Measurements from ENCODE around the gene BTBD1.

Gene BTBD1

DNA sequence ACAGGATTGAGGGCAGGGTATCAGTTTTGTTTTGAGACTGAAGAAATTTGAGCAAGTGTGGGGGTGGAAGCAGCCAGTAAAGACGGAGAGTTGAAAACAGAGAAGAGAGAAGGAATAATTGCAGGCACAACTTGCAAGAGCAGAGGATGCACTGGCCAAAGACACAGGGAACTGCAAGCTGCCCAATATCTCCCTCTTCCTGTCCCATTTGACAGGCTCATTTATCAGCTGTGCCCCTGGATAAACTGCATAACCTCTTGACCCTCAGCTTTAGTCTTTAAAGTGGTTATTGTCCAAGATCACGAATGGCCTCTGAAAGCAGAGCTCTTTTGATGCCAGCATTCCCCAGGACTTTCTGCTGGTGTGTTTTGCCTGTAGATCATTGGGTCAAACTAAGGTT, 86.1 kb downstream of the BTBD1 start:
- Histone ChIP-seq H3K9me3 (ENCODE audit: control insufficient read depth in 5 of 5, low read length in 5 of 5) (no peaks in the 10 kb centered on the region), H3K36me3 (ENCODE audit: control insufficient read depth in 5 of 5, insufficient read depth in 5 of 5, low read length in 5 of 5) (no peaks in the 10 kb centered on the region), H3K9ac (ENCODE audit: low read length in 5 of 5) (no peak overlapping the region), H3K27me3 (ENCODE audit: control insufficient read depth in 5 of 5, insufficient read depth in 4 of 5, low read length in 5 of 5) (no peaks in the 10 kb centered on the region), H3K27ac (ENCODE audit: low read depth, low read length) (no peak overlapping the region), H3K4me3 (ENCODE audit: low read depth in 1 of 5, low read length in 5 of 5) (no peak overlapping the region), H3K4me1 (ENCODE audit: control insufficient read depth in 5 of 5, insufficient read depth in 5 of 5, low read length in 5 of 5) (peaks cover 6 to 9% (median 9%) of the 10 kb centered on the region in 5 donors)

DNA sequence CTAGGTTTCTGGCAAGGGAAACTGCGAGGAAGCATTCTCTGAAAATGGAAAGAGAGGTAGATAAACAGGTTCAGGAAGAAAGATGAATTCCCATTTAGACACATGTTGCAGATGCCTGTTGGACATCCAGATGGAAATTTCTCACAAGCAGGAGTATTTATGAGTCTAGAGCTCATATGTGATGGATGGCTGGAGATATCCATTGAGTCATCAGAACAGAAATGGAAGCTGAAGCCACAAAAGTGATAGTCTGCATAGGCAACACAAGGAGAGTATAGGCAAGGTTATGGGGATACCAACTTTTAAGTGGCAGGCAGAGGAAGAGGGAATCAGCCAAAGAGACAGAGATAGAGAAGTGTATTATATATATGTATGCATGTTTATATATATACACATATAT, 87.3 kb downstream of the BTBD1 start:
- H3K4me1 ChIP-seq (ENCODE audit: control insufficient read depth in 5 of 5, insufficient read depth in 5 of 5, low read length in 5 of 5), result no peaks in the 10 kb centered on the region
- no peak overlapping the region for H3K27ac ChIP-seq (ENCODE audit: low read depth, low read length)
- no peaks in the 10 kb centered on the region for H3K36me3 ChIP-seq (ENCODE audit: control insufficient read depth in 5 of 5, insufficient read depth in 5 of 5, low read length in 5 of 5)
- no peaks in the 10 kb centered on the region for H3K27me3 ChIP-seq (ENCODE audit: control insufficient read depth in 5 of 5, insufficient read depth in 4 of 5, low read length in 5 of 5)
- no peak overlapping the region for H3K9ac ChIP-seq (ENCODE audit: low read length in 5 of 5)
- no peaks in the 10 kb centered on the region for H3K9me3 ChIP-seq (ENCODE audit: control insufficient read depth in 5 of 5, low read length in 5 of 5)
- H3K4me3 ChIP-seq (ENCODE audit: low read depth in 1 of 5, low read length in 5 of 5), result no peak overlapping the region

DNA sequence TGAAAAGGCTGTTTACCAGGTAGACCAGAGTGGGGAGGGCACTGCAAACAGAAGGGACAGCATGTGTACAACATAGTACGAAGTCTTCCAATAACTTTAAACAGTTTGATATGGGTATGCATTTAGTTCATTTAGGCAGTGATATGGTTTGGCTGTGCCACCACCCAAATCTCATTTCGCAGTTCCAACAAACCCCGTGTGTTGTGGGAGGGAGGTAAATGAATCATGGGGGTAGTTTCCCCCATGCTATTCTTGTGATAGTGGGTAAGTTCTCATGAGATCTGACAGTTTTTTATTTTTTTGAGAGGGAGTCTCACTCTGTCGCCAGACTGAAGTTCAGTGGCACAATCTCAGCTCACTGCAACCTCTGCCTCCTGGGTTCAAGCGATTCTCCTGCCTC, 88.6 kb downstream of the BTBD1 start:
- Histone ChIP-seq H3K27me3 (ENCODE audit: control insufficient read depth in 5 of 5, insufficient read depth in 4 of 5, low read length in 5 of 5) (no peaks in the 10 kb centered on the region), H3K36me3 (ENCODE audit: control insufficient read depth in 5 of 5, insufficient read depth in 5 of 5, low read length in 5 of 5) (no peaks in the 10 kb centered on the region)

DNA sequence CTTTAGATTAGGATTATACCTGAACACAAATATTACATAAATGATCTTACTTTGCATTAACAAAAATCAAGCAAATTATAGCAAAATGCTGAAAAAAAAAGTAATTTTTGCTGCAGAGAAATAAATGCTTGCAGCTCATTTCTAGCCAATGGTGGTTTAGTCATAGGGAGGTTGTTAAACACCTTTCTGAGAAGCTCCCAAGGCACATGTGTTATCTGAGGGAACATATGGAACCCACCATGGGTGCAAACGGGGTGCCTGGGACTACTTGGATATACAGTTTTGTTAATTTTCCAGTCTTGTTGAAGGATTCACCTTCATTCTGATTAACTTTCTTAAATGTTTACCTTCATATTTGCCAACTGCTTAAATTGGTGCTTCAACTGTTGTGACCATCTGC, 90.0 kb downstream of the BTBD1 start:
- H3K27me3 ChIP-seq (ENCODE audit: control insufficient read depth in 5 of 5, insufficient read depth in 4 of 5, low read length in 5 of 5), result no peaks in the 10 kb centered on the region
- no peak overlapping the region for H3K9ac ChIP-seq (ENCODE audit: low read length in 5 of 5)
- H3K4me3 ChIP-seq (ENCODE audit: low read depth in 1 of 5, low read length in 5 of 5), result no peak overlapping the region
- no peak overlapping the region for H3K27ac ChIP-seq (ENCODE audit: low read depth, low read length)
- no peaks in the 10 kb centered on the region for H3K36me3 ChIP-seq (ENCODE audit: control insufficient read depth in 5 of 5, insufficient read depth in 5 of 5, low read length in 5 of 5)
- H3K4me1 ChIP-seq (ENCODE audit: control insufficient read depth in 5 of 5, insufficient read depth in 5 of 5, low read length in 5 of 5), result no peaks in the 10 kb centered on the region
- H3K9me3 ChIP-seq (ENCODE audit: control insufficient read depth in 5 of 5, low read length in 5 of 5), result no peaks in the 10 kb centered on the region

More for the DNA sequence above, 88.6 kb downstream of the BTBD1 start:
- H3K4me1 ChIP-seq (ENCODE audit: control insufficient read depth in 5 of 5, insufficient read depth in 5 of 5, low read length in 5 of 5), result no peaks in the 10 kb centered on the region
- no peak overlapping the region for H3K4me3 ChIP-seq (ENCODE audit: low read depth in 1 of 5, low read length in 5 of 5)
- no peak overlapping the region for H3K27ac ChIP-seq (ENCODE audit: low read depth, low read length)
- H3K9me3 ChIP-seq (ENCODE audit: control insufficient read depth in 5 of 5, low read length in 5 of 5), result no peaks in the 10 kb centered on the region
- H3K9ac ChIP-seq (ENCODE audit: low read length in 5 of 5), result no peak overlapping the region

DNA sequence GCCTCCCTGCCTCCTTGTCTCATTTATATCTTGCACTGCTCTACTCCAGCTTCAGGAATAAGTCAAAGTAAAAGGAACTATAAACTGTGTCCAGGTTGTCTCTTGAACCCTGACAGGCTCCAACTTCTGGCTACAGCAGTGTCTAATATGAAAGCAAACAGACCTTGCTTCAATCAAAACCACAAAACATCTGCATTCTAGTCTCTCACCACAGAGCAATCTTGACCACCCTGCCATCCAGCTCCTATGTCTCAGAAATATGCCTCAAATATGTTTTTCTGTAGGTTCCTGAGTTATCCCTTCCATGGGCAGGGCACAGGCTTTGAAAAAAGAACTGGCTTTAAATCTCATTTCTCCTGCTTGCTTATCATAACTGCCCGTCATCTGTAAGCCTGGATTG, 94.1 kb downstream of the BTBD1 start:
- Histone ChIP-seq H3K9me3 (ENCODE audit: control insufficient read depth in 5 of 5, low read length in 5 of 5) (no peaks in the 10 kb centered on the region), H3K36me3 (ENCODE audit: control insufficient read depth in 5 of 5, insufficient read depth in 5 of 5, low read length in 5 of 5) (no peaks in the 10 kb centered on the region), H3K4me1 (ENCODE audit: control insufficient read depth in 5 of 5, insufficient read depth in 5 of 5, low read length in 5 of 5) (no peaks in the 10 kb centered on the region), H3K9ac (ENCODE audit: low read length in 5 of 5) (no peak overlapping the region), H3K27ac (ENCODE audit: low read depth, low read length) (no peak overlapping the region), H3K27me3 (ENCODE audit: control insufficient read depth in 5 of 5, insufficient read depth in 4 of 5, low read length in 5 of 5) (no peaks in the 10 kb centered on the region), H3K4me3 (ENCODE audit: low read depth in 1 of 5, low read length in 5 of 5) (no peak overlapping the region)

DNA sequence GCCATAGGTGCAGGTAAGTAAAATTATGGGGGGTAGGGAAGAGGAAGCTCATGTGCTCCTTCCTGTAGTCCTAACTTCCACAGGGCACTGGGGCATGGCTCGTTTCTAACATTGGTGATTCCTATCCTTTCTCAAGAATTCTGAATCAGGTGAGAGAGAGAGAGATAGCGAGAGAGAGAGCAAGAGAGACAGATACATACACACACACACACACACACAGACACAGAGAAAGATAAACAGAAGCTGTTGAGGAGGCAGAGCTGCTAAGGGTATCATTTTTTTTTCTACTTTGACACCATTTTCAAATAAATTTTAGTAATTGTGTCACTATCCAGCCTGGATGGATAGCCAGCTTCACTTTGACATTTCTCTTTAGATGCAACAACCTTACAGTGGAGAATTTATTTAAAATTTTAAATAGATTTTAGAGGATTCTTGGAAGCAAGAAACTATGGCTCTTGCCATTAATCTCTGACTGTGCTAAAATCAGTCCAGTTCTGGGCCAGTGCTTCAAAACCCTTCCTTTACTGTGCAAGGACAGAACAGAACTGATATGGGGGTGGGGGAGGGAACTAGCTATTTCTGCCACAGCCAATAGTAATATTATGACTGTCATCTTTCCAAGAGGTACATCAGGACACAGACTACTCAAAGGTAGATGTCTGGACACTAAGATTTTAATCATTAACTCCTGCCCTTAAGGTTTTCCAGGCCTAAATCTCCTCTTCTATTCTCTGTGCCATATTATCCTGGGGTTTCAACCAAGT, 95.7 kb downstream of the BTBD1 start:
- Histone ChIP-seq H3K9ac (ENCODE audit: low read length in 5 of 5) (no peak overlapping the region), H3K4me3 (ENCODE audit: low read depth in 1 of 5, low read length in 5 of 5) (no peak overlapping the region), H3K27me3 (ENCODE audit: control insufficient read depth in 5 of 5, insufficient read depth in 4 of 5, low read length in 5 of 5) (no peaks in the 10 kb centered on the region), H3K36me3 (ENCODE audit: control insufficient read depth in 5 of 5, insufficient read depth in 5 of 5, low read length in 5 of 5) (no peaks in the 10 kb centered on the region), H3K4me1 (ENCODE audit: control insufficient read depth in 5 of 5, insufficient read depth in 5 of 5, low read length in 5 of 5) (no peaks in the 10 kb centered on the region), H3K27ac (ENCODE audit: low read depth, low read length) (no peak overlapping the region), H3K9me3 (ENCODE audit: control insufficient read depth in 5 of 5, low read length in 5 of 5) (no peaks in the 10 kb centered on the region)

DNA sequence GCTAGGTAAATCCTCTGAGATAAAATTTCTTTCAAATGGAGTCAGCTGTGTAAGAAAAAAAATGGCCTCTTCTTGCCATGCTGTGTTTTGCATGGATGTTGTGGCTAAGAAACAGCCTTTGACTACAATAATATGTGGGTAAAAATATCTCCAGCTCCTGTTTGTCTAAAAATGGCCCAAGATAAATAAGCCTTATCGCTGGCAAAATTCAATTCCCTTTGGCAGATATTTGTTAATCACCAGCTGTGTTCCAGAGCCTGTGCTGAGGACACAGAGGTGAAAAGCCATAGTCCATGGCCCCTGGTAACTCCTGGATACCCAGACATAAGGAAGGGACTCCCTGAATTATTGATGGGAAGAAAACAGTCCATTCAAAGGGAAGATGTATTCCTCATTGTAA, 96.4 kb downstream of the BTBD1 start:
- H3K27ac ChIP-seq (ENCODE audit: low read depth, low read length), result no peak overlapping the region
- no peak overlapping the region for H3K9ac ChIP-seq (ENCODE audit: low read length in 5 of 5)
- H3K36me3 ChIP-seq (ENCODE audit: control insufficient read depth in 5 of 5, insufficient read depth in 5 of 5, low read length in 5 of 5), result no peaks in the 10 kb centered on the region
- H3K4me3 ChIP-seq (ENCODE audit: low read depth in 1 of 5, low read length in 5 of 5), result no peak overlapping the region
- H3K27me3 ChIP-seq (ENCODE audit: control insufficient read depth in 5 of 5, insufficient read depth in 4 of 5, low read length in 5 of 5), result no peaks in the 10 kb centered on the region
- H3K4me1 ChIP-seq (ENCODE audit: control insufficient read depth in 5 of 5, insufficient read depth in 5 of 5, low read length in 5 of 5), result no peaks in the 10 kb centered on the region
- no peaks in the 10 kb centered on the region for H3K9me3 ChIP-seq (ENCODE audit: control insufficient read depth in 5 of 5, low read length in 5 of 5)

DNA sequence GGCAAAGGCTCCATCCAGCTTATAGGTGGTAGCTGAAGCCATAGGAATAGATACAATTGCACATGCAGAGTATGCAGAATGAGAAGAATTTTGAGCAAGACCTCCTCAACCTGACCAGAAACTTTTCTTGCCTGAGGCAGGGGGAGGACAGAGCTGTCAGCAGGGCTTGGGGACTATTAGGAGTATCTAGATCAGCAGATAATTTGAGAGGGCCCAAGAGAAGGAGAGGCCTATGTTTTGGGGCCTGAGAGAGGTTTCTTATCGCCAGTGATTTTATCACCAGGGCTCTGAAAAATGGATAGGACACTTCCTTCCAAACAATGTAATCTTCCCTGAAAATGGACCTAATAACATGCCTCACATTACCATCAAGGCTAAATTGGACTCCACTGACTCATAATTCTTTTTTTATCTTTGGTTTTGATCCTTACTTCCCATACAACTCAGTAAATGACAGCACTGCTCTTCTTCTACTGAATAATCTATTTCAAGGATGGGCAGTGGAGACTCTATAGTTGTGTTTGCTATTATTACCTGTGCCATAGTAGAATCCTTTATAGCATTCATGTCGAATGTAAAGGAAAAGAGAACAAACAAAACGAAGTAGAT, 96.9 kb downstream of the BTBD1 start:
- Histone ChIP-seq H3K4me1 (ENCODE audit: control insufficient read depth in 5 of 5, insufficient read depth in 5 of 5, low read length in 5 of 5) (no peaks in the 10 kb centered on the region), H3K27me3 (ENCODE audit: control insufficient read depth in 5 of 5, insufficient read depth in 4 of 5, low read length in 5 of 5) (no peaks in the 10 kb centered on the region), H3K9me3 (ENCODE audit: control insufficient read depth in 5 of 5, low read length in 5 of 5) (no peaks in the 10 kb centered on the region), H3K27ac (ENCODE audit: low read depth, low read length) (no peak overlapping the region), H3K9ac (ENCODE audit: low read length in 5 of 5) (no peak overlapping the region), H3K36me3 (ENCODE audit: control insufficient read depth in 5 of 5, insufficient read depth in 5 of 5, low read length in 5 of 5) (no peaks in the 10 kb centered on the region), H3K4me3 (ENCODE audit: low read depth in 1 of 5, low read length in 5 of 5) (no peak overlapping the region)

DNA sequence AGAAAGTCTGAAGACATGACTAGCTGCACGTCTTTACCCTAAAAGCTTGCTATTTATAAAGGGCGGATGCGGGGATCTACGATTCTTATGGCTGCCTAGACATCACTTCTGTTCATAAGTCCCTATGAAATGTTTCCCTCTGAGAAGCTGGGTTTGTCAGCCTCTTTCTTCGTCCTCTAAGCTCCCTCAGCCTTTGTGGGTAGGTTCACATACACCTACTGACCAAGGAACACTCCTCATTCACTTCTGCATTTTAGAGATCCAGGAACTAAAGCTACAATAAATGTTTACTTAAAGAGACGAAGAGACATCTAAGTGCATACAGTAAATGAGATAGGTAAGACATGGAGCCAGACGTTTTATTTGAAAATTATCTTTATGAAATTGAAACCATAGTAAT, 97.7 kb downstream of the BTBD1 start:
- H3K4me1 ChIP-seq (ENCODE audit: control insufficient read depth in 5 of 5, insufficient read depth in 5 of 5, low read length in 5 of 5), result no peaks in the 10 kb centered on the region
- H3K27ac ChIP-seq (ENCODE audit: low read depth, low read length), result no peak overlapping the region
- no peaks in the 10 kb centered on the region for H3K27me3 ChIP-seq (ENCODE audit: control insufficient read depth in 5 of 5, insufficient read depth in 4 of 5, low read length in 5 of 5)
- H3K36me3 ChIP-seq (ENCODE audit: control insufficient read depth in 5 of 5, insufficient read depth in 5 of 5, low read length in 5 of 5), result no peaks in the 10 kb centered on the region
- no peak overlapping the region for H3K9ac ChIP-seq (ENCODE audit: low read length in 5 of 5)
- no peak overlapping the region for H3K4me3 ChIP-seq (ENCODE audit: low read depth in 1 of 5, low read length in 5 of 5)
- H3K9me3 ChIP-seq (ENCODE audit: control insufficient read depth in 5 of 5, low read length in 5 of 5), result no peaks in the 10 kb centered on the region

DNA sequence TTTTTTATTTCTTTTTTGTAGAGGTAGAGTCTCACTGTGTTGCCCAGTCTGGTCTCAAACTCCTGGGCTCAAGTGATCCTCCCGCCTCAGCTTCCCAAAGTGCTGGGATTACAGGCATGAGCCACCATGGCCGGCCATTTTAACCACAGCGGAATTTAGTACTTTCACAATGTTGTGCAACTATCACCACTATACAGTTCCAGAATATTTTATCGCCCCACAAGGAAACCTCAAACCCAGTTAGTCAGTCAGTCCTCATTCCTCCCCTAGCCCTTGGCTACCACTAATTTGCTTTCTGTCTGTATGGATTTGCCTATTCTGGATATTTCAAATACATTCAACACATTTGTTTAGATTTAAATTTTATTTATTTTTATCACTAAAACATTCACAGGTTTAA, 99.0 kb downstream of the BTBD1 start:
- no peak overlapping the region for H3K4me3 ChIP-seq (ENCODE audit: low read depth in 1 of 5, low read length in 5 of 5)
- no peaks in the 10 kb centered on the region for H3K27me3 ChIP-seq (ENCODE audit: control insufficient read depth in 5 of 5, insufficient read depth in 4 of 5, low read length in 5 of 5)
- H3K36me3 ChIP-seq (ENCODE audit: control insufficient read depth in 5 of 5, insufficient read depth in 5 of 5, low read length in 5 of 5), result no peaks in the 10 kb centered on the region
- H3K27ac ChIP-seq (ENCODE audit: low read depth, low read length), result no peak overlapping the region
- no peaks in the 10 kb centered on the region for H3K9me3 ChIP-seq (ENCODE audit: control insufficient read depth in 5 of 5, low read length in 5 of 5)
- no peak overlapping the region for H3K9ac ChIP-seq (ENCODE audit: low read length in 5 of 5)
- H3K4me1 ChIP-seq (ENCODE audit: control insufficient read depth in 5 of 5, insufficient read depth in 5 of 5, low read length in 5 of 5), result no peaks in the 10 kb centered on the region
